Stomach (tissue), 9 donors: ENCODE results near the gene MEAK7. TPM values are rescaled to one million over a fixed set of nuclear protein-coding genes. Genes with fewer than 3 reads are reported as not detected.

Experiments
- DNase-seq, 2 donors: peaks; one replicate each; pipeline versions ENCODE4 v3.0.0 to v3.0.0-alpha.2; 2013 to 2019
- H3K27ac ChIP-seq, 5 donors: fragments of 200-600 bp in 4 of 5; sonication (generic) in 4 of 5; one replicate each; pipeline ENCODE4 v1.5.1; 2013 to 2019; ENCODE audit warnings: mild to moderate bottlenecking in 1 of 5, moderate library complexity in 1 of 5
- H3K27me3 ChIP-seq, 3 donors: fragments of 200-600 bp; sonication (generic); one replicate each; pipeline ENCODE4 v1.5.1; 2017 to 2019; ENCODE audit warnings: mixed run types in 1 of 3
- H3K36me3 ChIP-seq, 4 donors: fragments of 200-600 bp; sonication (generic); 1 replicate in 3 of 4; 2 replicates in 1 of 4; pipeline ENCODE4 v1.5.1; 2016 to 2019
- H3K4me1 ChIP-seq, 4 donors: fragments of 200-600 bp; sonication (generic); one replicate each; pipeline ENCODE4 v1.5.1; 2016 to 2019
- H3K4me3 ChIP-seq, 4 donors: fragments of 200-600 bp; sonication (generic) in 3 of 4; one replicate each; pipeline ENCODE4 v1.5.1; 2016 to 2019; ENCODE audit warnings: mild to moderate bottlenecking in 1 of 4
- H3K9me3 ChIP-seq, 4 donors: fragments of 200-600 bp; sonication (generic); one replicate each; pipeline ENCODE4 v1.5.1; 2016 to 2019
- EP300 ChIP-seq: sonication (generic); formaldehyde crosslinking; IDR thresholded peaks from one replicate; pipeline ENCODE4 v1.6.1; 2017; ENCODE audit warnings: antibody characterized with exemption
- POLR2A ChIP-seq, 4 donors: fragments of 450-650 bp; IDR thresholded peaks; one replicate each; pipeline ENCODE4 v1.6.1; 2016; ENCODE audit warnings: antibody characterized with exemption in 4 of 4, control low read depth in 2 of 4, mild to moderate bottlenecking in 1 of 4, moderate library complexity in 1 of 4
- POLR2AphosphoS5 ChIP-seq, 3 donors: sonication (generic); formaldehyde crosslinking; IDR thresholded peaks; one replicate each; pipeline ENCODE4 v1.6.1; 2016; ENCODE audit warnings: antibody characterized with exemption in 3 of 3
- WGBS, 5 donors: extraction: QIAGEN DNeasy Blood & Tissue Kit in 3 of 5; methylation state at CpG; one replicate each; pipeline versions ENCODE4 v1.1.5 to v1.1.7; 2013 to 2018; 5-methylcytosine and 5-hydroxymethylcytosine counted together
- intact Hi-C: fragments of 100-400 bp; cut with DNase I; formaldehyde crosslinking; loops from one replicate; pipeline ENCODE4 v1.15.1; 2023; ENCODE audit warnings: low total_unique reads
- polyA plus RNA-seq, 3 donors: library from polyadenylated mRNA; stranded (reverse); fragments of 200-250 nt; gene quantifications; one replicate each; pipeline ENCODE4 v1.2.3, GENCODE V29; 2013
- total RNA-seq, 5 donors: library from RNA; depleted of rRNA; stranded (reverse); fragments of >200 nt; gene quantifications; one replicate each; pipeline versions ENCODE4 v1.1.0 to v1.2.3, GENCODE V29; 2014 to 2016
- TF ChIP-seq, protein P1 (sequence below), 7 experiments: fragments of 450-650 bp in 4 of 7; fragments of 200-600 bp in 3 of 7; sonication (generic) in 3 of 7; IDR thresholded peaks; one replicate each; pipeline ENCODE4 v1.5.1; 2016 to 2019; ENCODE audit warnings: antibody characterized with exemption in 7 of 7, control low read depth in 2 of 7, mild to moderate bottlenecking in 1 of 7
- donor health status: healthy with polysubstance abuse.
- donor health status: Bipolar disorder and iron deficiency.
- donor health status: healthy.

The MEAK7 gene
- total and polyA plus RNA-seq, 8 donors, result 3.9 to 21.1 (median 6.9) TPM

DNA sequence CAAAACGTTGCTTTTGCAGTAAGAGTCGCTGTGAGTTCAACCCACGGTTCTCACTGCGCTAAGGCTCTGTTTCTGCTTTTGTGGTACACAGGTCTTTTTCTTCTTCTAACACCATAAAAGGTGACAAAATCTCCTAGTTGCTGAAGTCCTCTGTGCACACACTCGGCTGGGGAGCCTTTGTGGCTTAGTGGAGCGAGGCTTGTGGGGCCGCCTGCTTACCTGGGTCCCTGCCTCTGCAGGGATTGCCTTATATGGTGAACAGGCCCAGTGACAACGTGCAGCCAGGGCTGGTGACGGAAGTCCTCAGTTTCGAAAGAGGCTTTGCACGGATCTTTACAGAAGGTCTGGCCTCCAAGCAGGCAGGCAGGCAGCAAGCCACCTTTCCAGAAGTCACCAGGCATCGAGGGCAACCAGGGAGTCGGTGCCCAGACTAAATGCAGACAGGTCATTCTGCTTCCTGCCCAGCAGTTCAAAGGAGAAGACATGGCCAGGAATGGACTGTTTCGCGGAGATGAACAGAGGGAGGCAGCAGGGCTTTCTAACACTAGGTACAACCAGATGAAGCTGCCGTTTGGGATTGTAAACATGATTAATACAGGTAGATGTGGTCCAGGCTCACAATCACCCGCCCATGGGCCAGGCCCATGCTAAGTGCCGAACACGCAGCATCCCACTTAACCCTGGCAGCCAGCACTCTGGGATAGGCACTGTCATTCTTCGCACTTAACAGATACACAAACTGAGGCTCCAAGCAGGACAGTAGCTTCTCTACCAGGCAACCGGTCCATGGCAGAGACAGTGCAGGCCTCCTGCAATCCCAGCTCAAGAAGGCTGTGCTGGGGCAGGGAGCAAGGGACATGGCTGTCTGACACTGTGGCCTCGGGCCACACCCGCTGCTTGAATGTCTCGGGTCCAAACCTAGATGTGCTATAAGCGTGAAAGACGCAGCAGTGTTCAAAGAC, 10.7 kb upstream of the MEAK7 start:
- Histone ChIP-seq H3K4me3 (no peak overlapping the region), H3K9me3 (no peaks in the 10 kb centered on the region), H3K27me3 (no peaks in the 10 kb centered on the region), H3K36me3 (no peaks in the 10 kb centered on the region), H3K4me1 (peaks cover 0 to 30% (median 10%) of the 10 kb centered on the region in 4 donors), H3K27ac (peak overlapping the region in 4 of 5 donors; percentile 24 to 73 (median 60))
- intact Hi-C loops, result loop anchor here (5.0 kb wide), 1 partner anchor 207 kb away; no protein-coding TSS in a partner anchor
- no peak for TF ChIP-seq POLR2A (IDR thresholded peaks at IDR 0.05)
- no peak for TF ChIP-seq POLR2AphosphoS5 (IDR thresholded peaks at IDR 0.05)
- TF ChIP-seq EP300, result no peak
- TF ChIP-seq, protein P1, sequence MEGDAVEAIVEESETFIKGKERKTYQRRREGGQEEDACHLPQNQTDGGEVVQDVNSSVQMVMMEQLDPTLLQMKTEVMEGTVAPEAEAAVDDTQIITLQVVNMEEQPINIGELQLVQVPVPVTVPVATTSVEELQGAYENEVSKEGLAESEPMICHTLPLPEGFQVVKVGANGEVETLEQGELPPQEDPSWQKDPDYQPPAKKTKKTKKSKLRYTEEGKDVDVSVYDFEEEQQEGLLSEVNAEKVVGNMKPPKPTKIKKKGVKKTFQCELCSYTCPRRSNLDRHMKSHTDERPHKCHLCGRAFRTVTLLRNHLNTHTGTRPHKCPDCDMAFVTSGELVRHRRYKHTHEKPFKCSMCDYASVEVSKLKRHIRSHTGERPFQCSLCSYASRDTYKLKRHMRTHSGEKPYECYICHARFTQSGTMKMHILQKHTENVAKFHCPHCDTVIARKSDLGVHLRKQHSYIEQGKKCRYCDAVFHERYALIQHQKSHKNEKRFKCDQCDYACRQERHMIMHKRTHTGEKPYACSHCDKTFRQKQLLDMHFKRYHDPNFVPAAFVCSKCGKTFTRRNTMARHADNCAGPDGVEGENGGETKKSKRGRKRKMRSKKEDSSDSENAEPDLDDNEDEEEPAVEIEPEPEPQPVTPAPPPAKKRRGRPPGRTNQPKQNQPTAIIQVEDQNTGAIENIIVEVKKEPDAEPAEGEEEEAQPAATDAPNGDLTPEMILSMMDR (IDR thresholded peaks at IDR 0.05), result no peak
- WGBS, 5 donors, result 59 to 73% (median 64%) methylated on average over 25 to 26 of the region's 26 CpGs
- DNase-seq, result peak; percentile 61 to 83

DNA sequence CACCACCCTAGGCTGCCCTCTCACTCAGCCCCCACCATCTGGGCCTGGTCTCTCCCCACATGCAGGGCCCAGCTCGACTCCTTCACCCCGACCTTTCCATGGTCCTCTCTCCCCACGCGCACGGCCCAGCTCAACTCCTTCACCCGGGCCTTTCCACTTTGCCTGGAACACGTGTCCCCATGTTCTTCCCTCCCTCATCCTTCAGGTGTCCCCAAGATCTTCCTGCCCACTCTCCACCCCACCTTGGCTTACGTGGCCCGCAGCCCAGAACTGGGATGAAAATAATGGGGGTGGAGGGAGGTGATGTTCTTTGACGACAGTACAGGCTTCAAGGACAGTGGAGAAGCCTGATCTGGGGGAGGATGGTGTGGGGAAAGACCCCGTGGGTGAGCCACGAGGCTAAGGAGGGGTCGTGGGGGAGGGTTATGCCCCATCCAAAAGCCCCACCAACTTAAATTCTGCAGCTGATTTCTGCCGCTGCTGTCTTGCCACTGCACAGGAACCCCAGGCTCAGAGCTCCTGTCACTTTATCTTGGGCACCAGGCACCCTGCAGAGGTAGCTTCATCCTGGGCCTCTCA, 9.9 kb upstream of the MEAK7 start:
- no peak for DNase-seq
- Histone ChIP-seq H3K9me3 (no peaks in the 10 kb centered on the region), H3K4me3 (no peak overlapping the region), H3K27ac (peak overlapping the region in 3 of 5 donors; percentile 24 to 73 (median 61)), H3K4me1 (peaks cover 0 to 30% (median 10%) of the 10 kb centered on the region in 4 donors), H3K36me3 (no peaks in the 10 kb centered on the region), H3K27me3 (no peaks in the 10 kb centered on the region)
- 66 to 82% (median 79%) methylated on average over 14 of the region's 14 CpGs for WGBS, 5 donors
- intact Hi-C loops, result loop anchor here (5.0 kb wide), 1 partner anchor 208 kb away; no protein-coding TSS in a partner anchor
- TF ChIP-seq EP300 (no peak), POLR2AphosphoS5 (IDR thresholded peaks at IDR 0.05) (no peak), POLR2A (IDR thresholded peaks at IDR 0.05) (no peak)
- TF ChIP-seq, protein P1 (IDR thresholded peaks at IDR 0.05), result no peak

DNA sequence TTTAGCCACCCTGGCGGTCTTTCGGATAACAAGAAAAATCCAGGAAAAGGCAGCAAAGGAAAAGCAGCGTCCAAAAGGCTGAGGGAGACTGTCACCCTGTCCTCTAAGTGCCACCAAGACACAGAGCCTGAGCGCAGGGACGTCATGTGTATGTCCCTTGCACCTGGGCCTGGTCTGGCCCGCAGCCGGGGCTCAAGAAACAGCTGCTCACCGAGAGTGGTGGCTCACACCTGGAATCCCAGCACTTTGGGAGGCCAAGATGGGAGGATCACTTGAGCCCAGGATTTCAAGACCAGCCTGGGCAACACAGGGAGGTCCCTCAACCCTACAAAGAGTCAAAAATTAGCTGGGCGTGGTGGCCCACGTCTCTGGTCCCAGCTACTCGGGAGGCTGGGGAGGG, 9.2 kb upstream of the MEAK7 start:
- H3K4me3 ChIP-seq, result no peak overlapping the region
- H3K4me1 ChIP-seq, result peaks cover 0 to 30% (median 10%) of the 10 kb centered on the region in 4 donors
- H3K27me3 ChIP-seq, result no peaks in the 10 kb centered on the region
- 70 to 97% (median 78%) methylated on average over 9 to 11 of the region's 11 CpGs for WGBS, 5 donors
- no peaks in the 10 kb centered on the region for H3K9me3 ChIP-seq
- H3K27ac ChIP-seq, result peak overlapping the region in 1 of 5 donors; percentile 73
- TF ChIP-seq POLR2A (IDR thresholded peaks at IDR 0.05), result no peak
- no peak for TF ChIP-seq POLR2AphosphoS5 (IDR thresholded peaks at IDR 0.05)
- TF ChIP-seq, protein P1 (IDR thresholded peaks at IDR 0.05), result no peak
- no peak for TF ChIP-seq EP300
- H3K36me3 ChIP-seq, result no peaks in the 10 kb centered on the region
- no peak for DNase-seq
- intact Hi-C loops, result loop anchor here (5.0 kb wide), 1 partner anchor 209 kb away; no protein-coding TSS in a partner anchor

DNA sequence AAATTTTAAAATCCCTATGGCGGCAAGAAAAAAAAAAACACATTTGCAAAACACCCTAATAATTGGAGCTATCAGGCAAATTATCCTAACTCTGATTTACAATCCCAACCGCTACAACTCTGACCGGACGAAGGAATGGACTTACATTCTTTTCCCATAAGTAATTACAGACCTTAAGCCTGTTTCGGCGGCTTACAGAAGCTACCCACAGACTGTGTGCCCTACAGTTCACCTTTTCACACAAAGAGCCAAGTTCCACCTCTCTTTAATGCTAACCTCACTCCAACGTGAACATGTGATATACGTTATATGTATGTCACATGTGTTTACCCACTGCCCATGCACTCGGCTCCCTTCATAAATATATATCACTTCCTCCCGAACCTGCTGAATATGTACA, 8.7 kb upstream of the MEAK7 start:
- 77 to 89% (median 84%) methylated on average over 10 of the region's 10 CpGs for WGBS, 5 donors
- Histone ChIP-seq H3K36me3 (no peaks in the 10 kb centered on the region), H3K27me3 (no peaks in the 10 kb centered on the region), H3K4me1 (peaks cover 0 to 30% (median 10%) of the 10 kb centered on the region in 4 donors), H3K4me3 (no peak overlapping the region), H3K9me3 (no peaks in the 10 kb centered on the region), H3K27ac (no peak overlapping the region)
- DNase-seq, result peak in 1 of 2 donors; percentile 67
- TF ChIP-seq POLR2AphosphoS5 (IDR thresholded peaks at IDR 0.05) (no peak), EP300 (no peak)
- intact Hi-C loops, result loop anchor here (5.0 kb wide), 1 partner anchor 209 kb away; no protein-coding TSS in a partner anchor
